Liver (tissue), 9 donors: ENCODE results near the gene HBE1. TPM values are rescaled to one million over a fixed set of nuclear protein-coding genes. Genes with fewer than 3 reads are reported as not detected.

ENCODE experiments used
- DNase-seq: peaks from one replicate; pipeline ENCODE4 v3.0.0-alpha.2; 2017; ENCODE audit warnings: low spot score
- H3K27ac ChIP-seq, 2 donors: one replicate each; pipeline ENCODE4 v1.7.0; 2013; ENCODE audit warnings: inconsistent platforms in 2 of 2, low read length in 2 of 2, control low read depth in 1 of 2, low read depth in 1 of 2, mild to moderate bottlenecking in 1 of 2
- H3K27me3 ChIP-seq, 4 donors: one replicate each; pipeline versions ENCODE4 v1.6.1 to v1.7.0; 2013; ENCODE audit warnings: low read length in 3 of 4, inconsistent platforms in 1 of 4, mild to moderate bottlenecking in 1 of 4, moderate library complexity in 1 of 4; ENCODE audit not compliant: control insufficient read depth in 4 of 4, insufficient read depth in 4 of 4
- H3K36me3 ChIP-seq, 4 donors: one replicate each; pipeline versions ENCODE4 v1.6.1 to v1.7.0; 2013; ENCODE audit warnings: low read length in 3 of 4, mild to moderate bottlenecking in 3 of 4, low read depth in 1 of 4, moderate library complexity in 1 of 4; ENCODE audit not compliant: control insufficient read depth in 4 of 4, insufficient read depth in 3 of 4
- H3K4me1 ChIP-seq, 4 donors: one replicate each; pipeline versions ENCODE4 v1.6.1 to v1.7.0; 2013; ENCODE audit warnings: low read length in 3 of 4, mild to moderate bottlenecking in 3 of 4, moderate library complexity in 1 of 4; ENCODE audit not compliant: control insufficient read depth in 4 of 4, insufficient read depth in 4 of 4
- H3K4me3 ChIP-seq, 3 donors: one replicate each; pipeline versions ENCODE4 v1.6.1 to v1.7.0; 2013; ENCODE audit warnings: low read length in 3 of 3, control low read depth in 1 of 3, low read depth in 1 of 3, mild to moderate bottlenecking in 1 of 3
- H3K9ac ChIP-seq, 2 donors: one replicate each; pipeline ENCODE4 v1.7.0; 2013; ENCODE audit warnings: low read length in 2 of 2, mild to moderate bottlenecking in 2 of 2, moderate library complexity in 2 of 2, control low read depth in 1 of 2, low read depth in 1 of 2
- H3K9me3 ChIP-seq, 4 donors: one replicate each; pipeline versions ENCODE4 v1.6.1 to v1.7.0; 2013; ENCODE audit warnings: low read length in 3 of 4; ENCODE audit not compliant: control insufficient read depth in 4 of 4
- EGR1 ChIP-seq, 2 donors: IDR thresholded peaks; 2 replicates each; pipeline ENCODE4 v1.6.1; 2016 to 2018; ENCODE audit warnings: antibody characterized with exemption in 2 of 2, low read depth in 2 of 2
- FOXA1 ChIP-seq: IDR thresholded peaks from 2 replicates; pipeline ENCODE4 v1.6.1; 2016; ENCODE audit warnings: antibody characterized with exemption
- FOXA2 ChIP-seq: IDR thresholded peaks from 2 replicates; pipeline ENCODE4 v1.6.1; 2016; ENCODE audit warnings: antibody characterized with exemption
- GABPA ChIP-seq, 2 donors: IDR thresholded peaks in 1 of 2; conservative IDR thresholded peaks in 1 of 2; 2 replicates each; pipeline ENCODE4 v1.6.1; 2016; ENCODE audit warnings: antibody characterized with exemption in 2 of 2, mild to moderate bottlenecking in 1 of 2, moderate library complexity in 1 of 2
- HNF4A ChIP-seq, 2 donors: conservative IDR thresholded peaks; 2 replicates each; pipeline ENCODE4 v1.6.1; 2016; ENCODE audit warnings: antibody characterized with exemption in 2 of 2, mild to moderate bottlenecking in 2 of 2
- HNF4G ChIP-seq: IDR thresholded peaks from 2 replicates; pipeline ENCODE4 v1.6.1; 2016; ENCODE audit warnings: antibody characterized with exemption
- JUND ChIP-seq, 2 donors: IDR thresholded peaks; 2 replicates each; pipeline ENCODE4 v1.6.1; 2016; ENCODE audit warnings: antibody characterized with exemption in 2 of 2
- MAX ChIP-seq: IDR thresholded peaks from 2 replicates; pipeline ENCODE4 v1.6.1; 2016; ENCODE audit warnings: antibody characterized with exemption
- NR2F2 ChIP-seq: IDR thresholded peaks from 2 replicates; pipeline ENCODE4 v1.6.1; 2016; ENCODE audit warnings: antibody characterized with exemption
- RAD21 ChIP-seq, 2 donors: IDR thresholded peaks; 2 replicates each; pipeline ENCODE4 v1.6.1; 2016; ENCODE audit warnings: antibody characterized with exemption in 2 of 2, mild to moderate bottlenecking in 2 of 2
- REST ChIP-seq: IDR thresholded peaks from 2 replicates; pipeline ENCODE4 v1.6.1; 2016; ENCODE audit warnings: antibody characterized with exemption, mild to moderate bottlenecking
- RXRA ChIP-seq, 2 donors: IDR thresholded peaks; 2 replicates each; pipeline ENCODE4 v1.6.1; 2017 to 2018; ENCODE audit warnings: antibody characterized with exemption in 2 of 2, mild to moderate bottlenecking in 1 of 2
- SP1 ChIP-seq: IDR thresholded peaks from 2 replicates; pipeline ENCODE4 v1.6.1; 2018; ENCODE audit warnings: antibody characterized with exemption, mild to moderate bottlenecking
- TAF1 ChIP-seq: conservative IDR thresholded peaks from 2 replicates; pipeline ENCODE4 v1.6.1; 2016; ENCODE audit warnings: antibody characterized with exemption, mild to moderate bottlenecking
- YY1 ChIP-seq: IDR thresholded peaks from 2 replicates; pipeline ENCODE4 v1.6.1; 2016; ENCODE audit warnings: antibody characterized with exemption, mild to moderate bottlenecking
- ZBTB33 ChIP-seq: IDR thresholded peaks from 2 replicates; pipeline ENCODE4 v1.6.1; 2016; ENCODE audit warnings: antibody characterized with exemption
- WGBS: extraction: QIAGEN DNeasy Blood & Tissue Kit; methylation state at CpG from one replicate; pipeline ENCODE4 v1.1.7; 2013; 5-methylcytosine and 5-hydroxymethylcytosine counted together
- polyA plus RNA-seq, 2 donors: library from polyadenylated mRNA; stranded (reverse) in 1 of 2; unstranded in 1 of 2; fragments of 200-250 nt in 1 of 2; fragments of >200 nt in 1 of 2; fragmentation: Nextera tagmentation in 1 of 2; extraction: Ambion mirVana in 1 of 2; gene quantifications; one replicate each; pipeline versions ENCODE4 v1.2.1 to v1.2.3, GENCODE V29; 2013 to 2015
- total RNA-seq, 2 donors: library from RNA; depleted of rRNA; stranded (reverse); fragments of >200 nt; gene quantifications; one replicate each; pipeline ENCODE4 v1.2.3, GENCODE V29; 2014
- TF ChIP-seq, protein P1 (sequence below): fragments of 150-350 bp; IDR thresholded peaks from 2 replicates; pipeline ENCODE4 v1.5.1; 2017; ENCODE audit warnings: improper control_type of control experiment, low read depth, low read length; ENCODE audit not compliant: missing input control
- donor health status: healthy.
- donor health status: healthy.
- donor health status: healthy.
- donor health status: healthy.
- donor health status: healthy.

Gene HBE1
- total and polyA plus RNA-seq, 4 donors: 82.7 TPM; not detected in 3

- H3K36me3 ChIP-seq: no peaks in the 10 kb centered on the region
- TF ChIP-seq RXRA (IDR thresholded peaks at IDR 0.05) (peak in 1 of 2 donors; percentile 6), NR2F2 (no peak)
- TF ChIP-seq, protein P1, sequence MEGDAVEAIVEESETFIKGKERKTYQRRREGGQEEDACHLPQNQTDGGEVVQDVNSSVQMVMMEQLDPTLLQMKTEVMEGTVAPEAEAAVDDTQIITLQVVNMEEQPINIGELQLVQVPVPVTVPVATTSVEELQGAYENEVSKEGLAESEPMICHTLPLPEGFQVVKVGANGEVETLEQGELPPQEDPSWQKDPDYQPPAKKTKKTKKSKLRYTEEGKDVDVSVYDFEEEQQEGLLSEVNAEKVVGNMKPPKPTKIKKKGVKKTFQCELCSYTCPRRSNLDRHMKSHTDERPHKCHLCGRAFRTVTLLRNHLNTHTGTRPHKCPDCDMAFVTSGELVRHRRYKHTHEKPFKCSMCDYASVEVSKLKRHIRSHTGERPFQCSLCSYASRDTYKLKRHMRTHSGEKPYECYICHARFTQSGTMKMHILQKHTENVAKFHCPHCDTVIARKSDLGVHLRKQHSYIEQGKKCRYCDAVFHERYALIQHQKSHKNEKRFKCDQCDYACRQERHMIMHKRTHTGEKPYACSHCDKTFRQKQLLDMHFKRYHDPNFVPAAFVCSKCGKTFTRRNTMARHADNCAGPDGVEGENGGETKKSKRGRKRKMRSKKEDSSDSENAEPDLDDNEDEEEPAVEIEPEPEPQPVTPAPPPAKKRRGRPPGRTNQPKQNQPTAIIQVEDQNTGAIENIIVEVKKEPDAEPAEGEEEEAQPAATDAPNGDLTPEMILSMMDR: no peak
- no peak overlapping the region for H3K27ac ChIP-seq
- 50% methylated on average over 3 of the region's 3 CpGs for WGBS
- H3K9me3 ChIP-seq: no peaks in the 10 kb centered on the region
- DNase-seq: peak; percentile 92
- H3K4me3 ChIP-seq: no peak overlapping the region
- no peaks in the 10 kb centered on the region for H3K27me3 ChIP-seq
- H3K4me1 ChIP-seq: no peaks in the 10 kb centered on the region
- no peak overlapping the region for H3K9ac ChIP-seq
Observed at GRCh38 chr11:5280582-5281102, 10.9 kb upstream of the HBE1 start.

GRCh38 chr11:5279471-5280090 is 9.8 kb upstream of the HBE1 start:
- no peak overlapping the region for H3K9ac ChIP-seq
- H3K4me3 ChIP-seq: no peak overlapping the region
- no peak for DNase-seq
- no peaks in the 10 kb centered on the region for H3K4me1 ChIP-seq
- WGBS: 85% methylated on average over 4 of the region's 4 CpGs
- TF ChIP-seq JUND (IDR thresholded peaks at IDR 0.05): no peak
- no peak for TF ChIP-seq SP1
- no peak for TF ChIP-seq FOXA1
- TF ChIP-seq TAF1: no peak
- no peak for TF ChIP-seq HNF4A (conservative IDR thresholded peaks at IDR 0.05)
- no peak for TF ChIP-seq RXRA (IDR thresholded peaks at IDR 0.05)
- TF ChIP-seq MAX: no peak
- no peak for TF ChIP-seq GABPA (IDR thresholded peaks at IDR 0.05 in 1 of 2, conservative IDR thresholded peaks at IDR 0.05 in 1 of 2)
- TF ChIP-seq EGR1 (IDR thresholded peaks at IDR 0.05; ENCODE audit: low read depth in 2 of 2): no peak
- TF ChIP-seq ZBTB33: no peak
- no peak for TF ChIP-seq FOXA2
- TF ChIP-seq, protein P1: no peak
- no peak for TF ChIP-seq YY1
- no peak for TF ChIP-seq HNF4G
- TF ChIP-seq RAD21 (IDR thresholded peaks at IDR 0.05): no peak
- TF ChIP-seq REST: no peak
- H3K36me3 ChIP-seq: no peaks in the 10 kb centered on the region
- no peak overlapping the region for H3K27ac ChIP-seq
- H3K27me3 ChIP-seq: no peaks in the 10 kb centered on the region
- H3K9me3 ChIP-seq: no peaks in the 10 kb centered on the region
